Measurements from ENCODE around the gene SELENOH.

DNA sequence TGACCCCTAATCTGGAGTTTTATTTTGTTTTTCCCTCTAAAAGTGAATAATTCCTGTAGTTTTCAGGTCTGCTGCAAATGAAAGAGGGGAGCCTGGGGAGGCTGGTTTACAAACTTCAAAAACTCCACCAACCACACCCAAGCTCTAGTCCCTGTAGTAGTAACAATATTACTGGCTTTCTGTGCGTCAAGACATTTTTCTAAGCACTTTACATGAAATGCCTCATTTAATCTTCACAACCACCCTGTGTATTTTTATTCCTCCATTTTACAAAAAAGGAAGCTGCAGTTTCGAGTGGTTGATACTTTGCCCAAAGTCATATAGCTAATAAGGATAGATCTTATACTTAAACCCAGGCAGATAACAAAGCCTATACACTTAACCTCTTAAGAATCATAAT, 43.8 kb downstream of the SELENOH start:
- TF ChIP-seq KDM5B (IDR thresholded peaks at IDR 0.05; ENCODE audit: insufficient replicate concordance, low read depth, low read length): no peak
- TF ChIP-seq POLR2AphosphoS5 (IDR thresholded peaks at IDR 0.05; ENCODE audit: control insufficient read depth, insufficient read depth, low read depth, low read length): no peak
- TF ChIP-seq TAF1 (IDR thresholded peaks at IDR 0.05; ENCODE audit: control insufficient read depth, extremely low read depth, insufficient read depth, low read length, severe bottlenecking): no peak
- no peak for TF ChIP-seq CTCF (IDR thresholded peaks at IDR 0.05 in 2 of 3, conservative IDR thresholded peaks at IDR 0.05 in 1 of 3; ENCODE audit: insufficient read depth in 2 of 3, low read depth in 1 of 3, low read length in 3 of 3)
- no peak for TF ChIP-seq BRCA1 (IDR thresholded peaks at IDR 0.05)
- TF ChIP-seq BRCA1 (CRISPR knock-in tag; IDR thresholded peaks at IDR 0.05): no peak
- TF ChIP-seq KDM1A (IDR thresholded peaks at IDR 0.05): no peak
- no peak for TF ChIP-seq ZKSCAN8 (CRISPR knock-in tag; IDR thresholded peaks at IDR 0.05)

All from K562 (cell line).